ENCODE results near the gene ATG2A.

Gene ATG2A

GRCh38 chr11:64855596-64856304 lies 61.3 kb downstream of the ATG2A start:
- no peak for TF ChIP-seq MYC (IDR thresholded peaks at IDR 0.05; ENCODE audit: low read depth, low read length)
- no peak for TF ChIP-seq POLR2A (IDR thresholded peaks at IDR 0.05; ENCODE audit: extremely low read depth, insufficient read length)
- no peak for TF ChIP-seq MAX (IDR thresholded peaks at IDR 0.05; ENCODE audit: low read depth, low read length)
- TF ChIP-seq CTCF (IDR thresholded peaks at IDR 0.05; ENCODE audit: low read depth, low read length) = no peak
- H3K4me3 ChIP-seq (ENCODE audit: low read depth, low read length) = no peak overlapping the region
- no peak for DNase-seq (ENCODE audit: low read depth)

- TF ChIP-seq MYC (IDR thresholded peaks at IDR 0.05; ENCODE audit: low read depth, low read length) (peak; percentile 31; the same call in 1 of the 2 replicates), CTCF (IDR thresholded peaks at IDR 0.05; ENCODE audit: low read depth, low read length) (no peak), POLR2A (IDR thresholded peaks at IDR 0.05; ENCODE audit: extremely low read depth, insufficient read length) (no peak), MAX (IDR thresholded peaks at IDR 0.05; ENCODE audit: low read depth, low read length) (0 out of 2 replicates have a peak, but pooled peaks have one; percentile 22)
- no peak overlapping the region for H3K4me3 ChIP-seq (ENCODE audit: low read depth, low read length)
- DNase-seq (ENCODE audit: low read depth) = peak; percentile 75
Measured at GRCh38 chr11:64854534-64855502, 62.2 kb downstream of the ATG2A start.

GRCh38 chr11:64854157-64854533 lies 62.9 kb downstream of the ATG2A start:
- no peak for TF ChIP-seq MAX (IDR thresholded peaks at IDR 0.05; ENCODE audit: low read depth, low read length)
- no peak for TF ChIP-seq MYC (IDR thresholded peaks at IDR 0.05; ENCODE audit: low read depth, low read length)
- TF ChIP-seq POLR2A (IDR thresholded peaks at IDR 0.05; ENCODE audit: extremely low read depth, insufficient read length) = no peak
- TF ChIP-seq CTCF (IDR thresholded peaks at IDR 0.05; ENCODE audit: low read depth, low read length) = no peak
- no peak for DNase-seq (ENCODE audit: low read depth)
- H3K4me3 ChIP-seq (ENCODE audit: low read depth, low read length) = no peak overlapping the region

DNA sequence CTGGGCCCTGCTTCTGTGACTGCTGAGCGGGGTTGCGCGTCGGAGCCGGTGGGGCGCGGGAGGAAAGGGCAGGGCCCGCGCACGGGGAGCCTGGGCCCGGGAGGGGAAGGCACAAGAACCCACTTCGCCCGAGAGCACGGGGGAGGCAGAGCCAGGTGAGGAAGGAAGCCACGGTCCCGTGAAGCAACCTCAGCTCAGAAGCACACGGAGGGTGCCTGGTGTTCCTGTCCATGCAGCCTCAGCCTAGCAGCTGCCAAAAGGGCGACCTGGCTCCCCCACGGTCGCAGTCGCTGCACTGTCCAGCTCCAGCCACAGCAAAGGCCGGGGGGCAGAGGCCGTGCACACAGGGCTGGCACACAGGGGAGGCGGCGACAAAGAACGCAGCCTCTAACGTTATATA lies 63.3 kb downstream of the ATG2A start:
- TF ChIP-seq CTCF (IDR thresholded peaks at IDR 0.05; ENCODE audit: low read depth, low read length) = no peak
- TF ChIP-seq POLR2A (IDR thresholded peaks at IDR 0.05; ENCODE audit: extremely low read depth, insufficient read length) = no peak
- TF ChIP-seq MYC (IDR thresholded peaks at IDR 0.05; ENCODE audit: low read depth, low read length) = no peak
- TF ChIP-seq MAX (IDR thresholded peaks at IDR 0.05; ENCODE audit: low read depth, low read length) = no peak
- DNase-seq (ENCODE audit: low read depth) = no peak
- H3K4me3 ChIP-seq (ENCODE audit: low read depth, low read length) = no peak overlapping the region

GRCh38 chr11:64852804-64853509 lies 64.1 kb downstream of the ATG2A start:
- TF ChIP-seq POLR2A (IDR thresholded peaks at IDR 0.05; ENCODE audit: extremely low read depth, insufficient read length) (no peak), MYC (IDR thresholded peaks at IDR 0.05; ENCODE audit: low read depth, low read length) (no peak), CTCF (IDR thresholded peaks at IDR 0.05; ENCODE audit: low read depth, low read length) (no peak), MAX (IDR thresholded peaks at IDR 0.05; ENCODE audit: low read depth, low read length) (no peak)
- H3K4me3 ChIP-seq (ENCODE audit: low read depth, low read length) = no peak overlapping the region
- peak; percentile 43 for DNase-seq (ENCODE audit: low read depth)
